Measurements from ENCODE around the gene UNC80.

UNC80 gene

DNA sequence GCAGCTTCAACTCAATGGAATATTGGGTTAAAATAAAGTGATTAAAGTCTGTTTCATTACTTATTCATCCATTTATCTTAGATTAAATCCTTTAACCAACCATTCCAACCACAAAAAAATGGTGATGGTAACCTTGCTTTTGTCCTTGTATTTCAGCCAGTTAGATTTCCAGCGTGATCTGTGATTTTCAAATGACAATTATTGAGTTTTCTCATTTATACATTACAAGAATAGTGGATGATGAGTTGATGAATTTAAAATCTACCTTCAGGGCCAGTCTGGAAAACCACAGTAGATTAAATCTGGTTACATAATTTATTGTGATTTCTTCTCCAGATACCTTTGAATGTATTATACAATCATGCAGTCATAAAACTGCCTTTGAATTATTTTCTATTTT is 29.7 kb upstream of the UNC80 start:
- TF ChIP-seq, protein P1, sequence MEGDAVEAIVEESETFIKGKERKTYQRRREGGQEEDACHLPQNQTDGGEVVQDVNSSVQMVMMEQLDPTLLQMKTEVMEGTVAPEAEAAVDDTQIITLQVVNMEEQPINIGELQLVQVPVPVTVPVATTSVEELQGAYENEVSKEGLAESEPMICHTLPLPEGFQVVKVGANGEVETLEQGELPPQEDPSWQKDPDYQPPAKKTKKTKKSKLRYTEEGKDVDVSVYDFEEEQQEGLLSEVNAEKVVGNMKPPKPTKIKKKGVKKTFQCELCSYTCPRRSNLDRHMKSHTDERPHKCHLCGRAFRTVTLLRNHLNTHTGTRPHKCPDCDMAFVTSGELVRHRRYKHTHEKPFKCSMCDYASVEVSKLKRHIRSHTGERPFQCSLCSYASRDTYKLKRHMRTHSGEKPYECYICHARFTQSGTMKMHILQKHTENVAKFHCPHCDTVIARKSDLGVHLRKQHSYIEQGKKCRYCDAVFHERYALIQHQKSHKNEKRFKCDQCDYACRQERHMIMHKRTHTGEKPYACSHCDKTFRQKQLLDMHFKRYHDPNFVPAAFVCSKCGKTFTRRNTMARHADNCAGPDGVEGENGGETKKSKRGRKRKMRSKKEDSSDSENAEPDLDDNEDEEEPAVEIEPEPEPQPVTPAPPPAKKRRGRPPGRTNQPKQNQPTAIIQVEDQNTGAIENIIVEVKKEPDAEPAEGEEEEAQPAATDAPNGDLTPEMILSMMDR (IDR thresholded peaks at IDR 0.05; ENCODE audit: poor library complexity, severe bottlenecking), result no peak
- ATAC-seq (ENCODE audit: low read depth), result no peak
- H3K9me3 ChIP-seq (ENCODE audit: severe bottlenecking), result no peaks in the 10 kb centered on the region
- no peaks in the 10 kb centered on the region for H3K36me3 ChIP-seq (ENCODE audit: low read depth)
- no peaks in the 10 kb centered on the region for H3K27me3 ChIP-seq (ENCODE audit: insufficient read depth, poor library complexity, severe bottlenecking)
- no peaks in the 10 kb centered on the region for H3K4me1 ChIP-seq (ENCODE audit: insufficient read depth, poor library complexity, severe bottlenecking)
- no peak overlapping the region for H3K4me3 ChIP-seq (ENCODE audit: severe bottlenecking)
- DNase-seq (ENCODE audit: low spot score), result no peak
- H3K27ac ChIP-seq (ENCODE audit: poor library complexity, severe bottlenecking), result no peak overlapping the region

DNA sequence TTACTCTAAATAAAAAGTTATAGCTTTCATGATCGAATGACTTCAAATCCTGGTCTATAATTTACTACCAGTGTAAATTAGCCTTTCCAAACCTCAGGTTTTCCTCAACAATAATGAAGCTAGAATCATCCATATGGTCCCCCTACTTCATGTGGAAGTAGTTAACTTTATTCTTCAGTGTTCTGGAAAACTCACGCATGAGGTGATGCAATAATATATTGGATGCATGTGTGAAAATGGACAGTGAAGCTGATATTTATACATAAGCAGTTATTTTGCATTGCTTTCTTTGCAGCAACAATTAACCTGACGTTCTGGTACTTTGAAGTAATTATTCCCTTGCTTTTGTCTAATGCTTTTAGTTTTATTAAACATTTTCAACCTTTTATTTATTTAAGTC is 18.6 kb upstream of the UNC80 start:
- H3K4me1 ChIP-seq (ENCODE audit: insufficient read depth, poor library complexity, severe bottlenecking), result no peaks in the 10 kb centered on the region
- H3K9me3 ChIP-seq (ENCODE audit: severe bottlenecking), result no peaks in the 10 kb centered on the region
- H3K27me3 ChIP-seq (ENCODE audit: insufficient read depth, poor library complexity, severe bottlenecking), result peaks cover 8% of the 10 kb centered on the region
- no peaks in the 10 kb centered on the region for H3K36me3 ChIP-seq (ENCODE audit: low read depth)
- H3K4me3 ChIP-seq (ENCODE audit: severe bottlenecking), result no peak overlapping the region
- TF ChIP-seq, protein P1 (IDR thresholded peaks at IDR 0.05; ENCODE audit: poor library complexity, severe bottlenecking), result no peak
- H3K27ac ChIP-seq (ENCODE audit: poor library complexity, severe bottlenecking), result no peak overlapping the region
- ATAC-seq (ENCODE audit: low read depth) (no peak), DNase-seq (ENCODE audit: low spot score) (no peak)

DNA sequence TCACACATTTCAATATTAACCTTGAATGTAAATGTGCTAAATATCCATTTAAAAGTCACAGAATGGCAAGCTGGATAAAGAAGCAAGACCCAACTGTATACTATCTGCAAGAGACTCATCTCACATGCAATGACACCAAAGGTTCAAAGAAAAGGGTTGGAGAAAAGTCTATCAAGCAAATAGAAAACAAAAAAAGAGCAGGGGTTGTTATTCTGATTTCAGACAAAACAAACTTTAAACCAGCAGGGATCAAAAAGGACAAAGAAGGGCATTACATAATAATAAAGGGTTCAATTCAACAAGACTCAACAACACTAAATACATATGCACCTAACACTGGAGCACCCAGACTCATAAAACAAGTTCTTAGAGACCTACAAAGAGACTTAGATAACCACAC is 14.5 kb upstream of the UNC80 start:
- DNase-seq (ENCODE audit: low spot score), result no peak
- peaks cover 8% of the 10 kb centered on the region for H3K27me3 ChIP-seq (ENCODE audit: insufficient read depth, poor library complexity, severe bottlenecking)
- no peaks in the 10 kb centered on the region for H3K9me3 ChIP-seq (ENCODE audit: severe bottlenecking)
- H3K4me1 ChIP-seq (ENCODE audit: insufficient read depth, poor library complexity, severe bottlenecking), result no peaks in the 10 kb centered on the region
- ATAC-seq (ENCODE audit: low read depth), result no peak
- TF ChIP-seq, protein P1 (IDR thresholded peaks at IDR 0.05; ENCODE audit: poor library complexity, severe bottlenecking), result no peak
- H3K36me3 ChIP-seq (ENCODE audit: low read depth), result no peaks in the 10 kb centered on the region
- H3K4me3 ChIP-seq (ENCODE audit: severe bottlenecking), result no peak overlapping the region
- H3K27ac ChIP-seq (ENCODE audit: poor library complexity, severe bottlenecking), result no peak overlapping the region

DNA sequence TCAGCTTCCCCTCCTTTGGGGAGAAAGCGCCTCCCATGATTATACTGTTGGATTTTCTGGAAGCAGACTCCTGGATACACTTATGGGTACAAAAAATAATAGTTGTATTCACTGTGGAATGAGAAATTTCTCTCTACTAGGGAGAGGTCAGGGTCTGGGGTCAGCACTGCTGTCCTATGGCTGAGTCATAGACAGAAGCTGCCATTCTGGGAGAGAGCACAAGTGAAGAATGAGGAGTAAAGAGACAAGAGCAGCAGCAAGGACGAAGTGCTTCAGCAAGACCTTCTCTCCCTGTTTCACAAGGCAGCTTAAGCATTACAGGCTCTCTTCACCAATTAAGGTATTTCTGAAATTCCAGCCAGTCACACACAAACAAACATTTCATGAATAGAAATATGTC is 10.1 kb upstream of the UNC80 start:
- Histone ChIP-seq H3K4me3 (ENCODE audit: severe bottlenecking) (no peak overlapping the region), H3K27ac (ENCODE audit: poor library complexity, severe bottlenecking) (no peak overlapping the region), H3K9me3 (ENCODE audit: severe bottlenecking) (no peaks in the 10 kb centered on the region), H3K27me3 (ENCODE audit: insufficient read depth, poor library complexity, severe bottlenecking) (peaks cover 8% of the 10 kb centered on the region), H3K36me3 (ENCODE audit: low read depth) (no peaks in the 10 kb centered on the region), H3K4me1 (ENCODE audit: insufficient read depth, poor library complexity, severe bottlenecking) (no peaks in the 10 kb centered on the region)
- TF ChIP-seq, protein P1 (IDR thresholded peaks at IDR 0.05; ENCODE audit: poor library complexity, severe bottlenecking), result no peak
- DNase-seq (ENCODE audit: low spot score), result no peak
- no peak for ATAC-seq (ENCODE audit: low read depth)

DNA sequence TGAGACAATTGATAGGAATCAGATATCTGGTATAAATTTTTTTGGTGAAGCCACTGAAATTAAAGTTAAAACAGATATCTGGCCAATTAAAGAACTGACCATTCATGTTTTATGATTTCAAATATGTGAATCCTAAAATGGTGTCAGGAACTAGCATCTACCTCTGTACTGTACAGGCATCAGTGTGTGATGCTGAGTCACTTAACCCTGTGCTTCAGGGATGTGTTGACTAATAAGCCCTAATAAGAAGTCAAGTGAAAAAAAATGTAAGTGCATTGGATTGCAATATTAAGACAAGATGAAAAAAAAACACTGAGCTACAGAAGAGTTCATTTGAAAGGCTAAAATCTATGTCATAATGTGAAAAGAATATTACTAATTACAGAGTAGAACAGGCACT is 9.1 kb upstream of the UNC80 start:
- H3K4me1 ChIP-seq (ENCODE audit: insufficient read depth, poor library complexity, severe bottlenecking), result no peaks in the 10 kb centered on the region
- TF ChIP-seq, protein P1 (IDR thresholded peaks at IDR 0.05; ENCODE audit: poor library complexity, severe bottlenecking), result no peak
- ATAC-seq (ENCODE audit: low read depth) (peak; percentile 61; the same call in 2 of the 3 replicates), DNase-seq (ENCODE audit: low spot score) (no peak)
- no peak overlapping the region for H3K4me3 ChIP-seq (ENCODE audit: severe bottlenecking)
- H3K27ac ChIP-seq (ENCODE audit: poor library complexity, severe bottlenecking), result no peak overlapping the region
- H3K27me3 ChIP-seq (ENCODE audit: insufficient read depth, poor library complexity, severe bottlenecking), result peaks cover 4% of the 10 kb centered on the region
- H3K36me3 ChIP-seq (ENCODE audit: low read depth), result no peaks in the 10 kb centered on the region
- no peaks in the 10 kb centered on the region for H3K9me3 ChIP-seq (ENCODE audit: severe bottlenecking)
